ENCODE results near the gene RPL39. TPM values are rescaled to one million over a fixed set of nuclear protein-coding genes. Genes with fewer than 3 reads are reported as not detected.
A peak's percentile ranks its signal among the peaks of the same experiment; 100 is the strongest.
"Not testable (repeated sequence)": the region's sequence is repeated elsewhere in the genome, so short reads cannot be mapped to it uniquely, and the experiment has no call there.

RPL39 gene
- total and polyA plus RNA-seq, 10 of the 15 experiments (the other 5 are each of a cell fraction or from before 2014, with no cell fraction given): 1,792 to 6,541 (median 3,667) TPM

GRCh38 chrX:119769388-119769787 is 22.0 kb downstream of the RPL39 start:
- FAIRE-seq; H3K9ac ChIP-seq (ENCODE audit: control insufficient read depth, insufficient read depth, low read length); H3K79me2 ChIP-seq (ENCODE audit: control insufficient read depth, insufficient read depth, low read length); ATAC-seq; H3K27me3 ChIP-seq (replicated peaks in 1 of 2; ENCODE audit: control insufficient read depth in 2 of 2, insufficient read depth in 2 of 2, low read length in 1 of 2); BruUV-seq (replicated peaks); DNase-seq (ENCODE audit: low read depth, low spot score); intact Hi-C loops (cut with micrococcal nuclease; ENCODE audit: unreplicated experiment); in situ Hi-C loops (cut with MboI); H3K4me1 ChIP-seq (ENCODE audit: control insufficient read depth, insufficient read depth, low read length); H3K4me3 ChIP-seq; H4K20me1 ChIP-seq (ENCODE audit: control insufficient read depth, insufficient read depth); H3K27ac ChIP-seq (ENCODE audit: control insufficient read depth, insufficient read depth); H3K4me2 ChIP-seq (ENCODE audit: control insufficient read depth, insufficient read depth); H3K9me3 ChIP-seq (replicated peaks; ENCODE audit: control insufficient read depth, insufficient read depth, low read length); H3K36me3 ChIP-seq (ENCODE audit: control insufficient read depth in 2 of 2, insufficient read depth in 2 of 2, low read length in 1 of 2); H2AFZ ChIP-seq (ENCODE audit: control insufficient read depth, low read depth, low read length): not testable (repeated sequence)
- POLR2A ChIA-PET: interaction anchor here (1.8 kb wide), 1 partner anchor 9 kb away, joined by 5 read pairs; no protein-coding TSS in a partner anchor
- RAD21 ChIA-PET (ENCODE audit: unreplicated experiment): interaction anchor here (1.0 kb wide), 1 partner anchor 15 kb away, joined by 7 read pairs; no protein-coding TSS in a partner anchor
- TF ChIP-seq NFYB (IDR thresholded peaks at IDR 0.05; ENCODE audit: insufficient read depth, low read depth, low read length): peak; percentile 86
- CTCF ChIA-PET: interaction anchor here (1.1 to 1.7 kb wide), 4 partner anchors 10 to 40 kb away, joined by 3 to 5 read pairs (median 4); no protein-coding TSS in a partner anchor
- WGBS (ENCODE audit: insufficient coverage, insufficient replicate concordance, low lambda C conversion rate, missing lambda C conversion rate): 58% methylated on average over 2 of the region's 3 CpGs
- SMC1A ChIA-PET (ENCODE audit: uncharacterized antibody, unreplicated experiment): interaction anchor here (0.8 to 0.9 kb wide), 2 partner anchors 12 to 159 kb away, joined by 3 read pairs; no protein-coding TSS in a partner anchor

- H3K4me2 ChIP-seq (ENCODE audit: control insufficient read depth, insufficient read depth); H3K9me3 ChIP-seq (replicated peaks; ENCODE audit: control insufficient read depth, insufficient read depth, low read length); intact Hi-C loops (cut with micrococcal nuclease; ENCODE audit: unreplicated experiment); H3K4me3 ChIP-seq; H4K20me1 ChIP-seq (ENCODE audit: control insufficient read depth, insufficient read depth); H3K79me2 ChIP-seq (ENCODE audit: control insufficient read depth, insufficient read depth, low read length); H3K27ac ChIP-seq (ENCODE audit: control insufficient read depth, insufficient read depth); in situ Hi-C loops (cut with MboI); BruUV-seq (replicated peaks); SMC1A ChIA-PET (ENCODE audit: uncharacterized antibody, unreplicated experiment); H3K36me3 ChIP-seq (ENCODE audit: control insufficient read depth in 2 of 2, insufficient read depth in 2 of 2, low read length in 1 of 2); H3K27me3 ChIP-seq (replicated peaks in 1 of 2; ENCODE audit: control insufficient read depth in 2 of 2, insufficient read depth in 2 of 2, low read length in 1 of 2); ATAC-seq; DNase-seq (ENCODE audit: low read depth, low spot score); H2AFZ ChIP-seq (ENCODE audit: control insufficient read depth, low read depth, low read length); FAIRE-seq; POLR2A ChIA-PET; H3K9ac ChIP-seq (ENCODE audit: control insufficient read depth, insufficient read depth, low read length); H3K4me1 ChIP-seq (ENCODE audit: control insufficient read depth, insufficient read depth, low read length): not testable (repeated sequence)
- ChIA-PET RAD21 (ENCODE audit: unreplicated experiment) (interaction anchor here (0.9 kb wide), 1 partner anchor 11 kb away, joined by 3 read pairs; no protein-coding TSS in a partner anchor), CTCF (interaction anchor here (1.7 kb wide), 1 partner anchor 11 kb away, joined by 3 read pairs; no protein-coding TSS in a partner anchor)
- 81% methylated on average over 11 of the region's 11 CpGs for WGBS (ENCODE audit: insufficient coverage, insufficient replicate concordance, low lambda C conversion rate, missing lambda C conversion rate)
These were observed 23.0 kb downstream of the RPL39 start for GRCh38 chrX:119768436-119768835.
